Liver (tissue), 3 donors: ENCODE measurements around the gene MYO18B.

Experiments
- ATF3 ChIP-seq: IDR thresholded peaks from 2 replicates; pipeline ENCODE4 v1.6.1; 2016; ENCODE audit warnings: antibody characterized with exemption
- CTCF ChIP-seq: fragments of 150-350 bp; IDR thresholded peaks from 2 replicates; pipeline ENCODE4 v1.5.1; 2017; ENCODE audit warnings: improper control_type of control experiment, low read depth, low read length; ENCODE audit not compliant: missing input control
- EGR1 ChIP-seq, 2 donors: IDR thresholded peaks; 2 replicates each; pipeline ENCODE4 v1.6.1; 2016 to 2018; ENCODE audit warnings: antibody characterized with exemption in 2 of 2, low read depth in 2 of 2
- FOXA1 ChIP-seq: IDR thresholded peaks from 2 replicates; pipeline ENCODE4 v1.6.1; 2016; ENCODE audit warnings: antibody characterized with exemption
- GABPA ChIP-seq, 2 donors: IDR thresholded peaks in 1 of 2; conservative IDR thresholded peaks in 1 of 2; 2 replicates each; pipeline ENCODE4 v1.6.1; 2016; ENCODE audit warnings: antibody characterized with exemption in 2 of 2, mild to moderate bottlenecking in 1 of 2, moderate library complexity in 1 of 2
- JUND ChIP-seq, 2 donors: IDR thresholded peaks; 2 replicates each; pipeline ENCODE4 v1.6.1; 2016; ENCODE audit warnings: antibody characterized with exemption in 2 of 2
- RAD21 ChIP-seq, 2 donors: IDR thresholded peaks; 2 replicates each; pipeline ENCODE4 v1.6.1; 2016; ENCODE audit warnings: antibody characterized with exemption in 2 of 2, mild to moderate bottlenecking in 2 of 2
- REST ChIP-seq: IDR thresholded peaks from 2 replicates; pipeline ENCODE4 v1.6.1; 2016; ENCODE audit warnings: antibody characterized with exemption, mild to moderate bottlenecking
- RXRA ChIP-seq, 2 donors: IDR thresholded peaks; 2 replicates each; pipeline ENCODE4 v1.6.1; 2017 to 2018; ENCODE audit warnings: antibody characterized with exemption in 2 of 2, mild to moderate bottlenecking in 1 of 2
- SP1 ChIP-seq: IDR thresholded peaks from 2 replicates; pipeline ENCODE4 v1.6.1; 2018; ENCODE audit warnings: antibody characterized with exemption, mild to moderate bottlenecking
- TAF1 ChIP-seq: conservative IDR thresholded peaks from 2 replicates; pipeline ENCODE4 v1.6.1; 2016; ENCODE audit warnings: antibody characterized with exemption, mild to moderate bottlenecking
- YY1 ChIP-seq: IDR thresholded peaks from 2 replicates; pipeline ENCODE4 v1.6.1; 2016; ENCODE audit warnings: antibody characterized with exemption, mild to moderate bottlenecking
- TF ChIP-seq, protein P1 (sequence below): IDR thresholded peaks from 2 replicates; pipeline ENCODE4 v1.6.1; 2016; ENCODE audit warnings: antibody characterized with exemption
- TF ChIP-seq, protein P2 (sequence below): IDR thresholded peaks from 2 replicates; pipeline ENCODE4 v1.6.1; 2016; ENCODE audit warnings: antibody characterized with exemption
- donor health status: healthy.
- donor health status: healthy.

- no peak for TF ChIP-seq JUND (IDR thresholded peaks at IDR 0.05)
- no peak for TF ChIP-seq CTCF
- TF ChIP-seq SP1, result no peak
- no peak for TF ChIP-seq REST
- TF ChIP-seq TAF1, result no peak
- TF ChIP-seq, protein P1, sequence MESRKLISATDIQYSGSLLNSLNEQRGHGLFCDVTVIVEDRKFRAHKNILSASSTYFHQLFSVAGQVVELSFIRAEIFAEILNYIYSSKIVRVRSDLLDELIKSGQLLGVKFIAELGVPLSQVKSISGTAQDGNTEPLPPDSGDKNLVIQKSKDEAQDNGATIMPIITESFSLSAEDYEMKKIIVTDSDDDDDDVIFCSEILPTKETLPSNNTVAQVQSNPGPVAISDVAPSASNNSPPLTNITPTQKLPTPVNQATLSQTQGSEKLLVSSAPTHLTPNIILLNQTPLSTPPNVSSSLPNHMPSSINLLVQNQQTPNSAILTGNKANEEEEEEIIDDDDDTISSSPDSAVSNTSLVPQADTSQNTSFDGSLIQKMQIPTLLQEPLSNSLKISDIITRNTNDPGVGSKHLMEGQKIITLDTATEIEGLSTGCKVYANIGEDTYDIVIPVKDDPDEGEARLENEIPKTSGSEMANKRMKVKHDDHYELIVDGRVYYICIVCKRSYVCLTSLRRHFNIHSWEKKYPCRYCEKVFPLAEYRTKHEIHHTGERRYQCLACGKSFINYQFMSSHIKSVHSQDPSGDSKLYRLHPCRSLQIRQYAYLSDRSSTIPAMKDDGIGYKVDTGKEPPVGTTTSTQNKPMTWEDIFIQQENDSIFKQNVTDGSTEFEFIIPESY, result no peak
- no peak for TF ChIP-seq YY1
- TF ChIP-seq, protein P2, sequence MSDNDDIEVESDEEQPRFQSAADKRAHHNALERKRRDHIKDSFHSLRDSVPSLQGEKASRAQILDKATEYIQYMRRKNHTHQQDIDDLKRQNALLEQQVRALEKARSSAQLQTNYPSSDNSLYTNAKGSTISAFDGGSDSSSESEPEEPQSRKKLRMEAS, result no peak
- no peak for TF ChIP-seq GABPA (IDR thresholded peaks at IDR 0.05 in 1 of 2, conservative IDR thresholded peaks at IDR 0.05 in 1 of 2)
- TF ChIP-seq RXRA (IDR thresholded peaks at IDR 0.05), result no peak
- no peak for TF ChIP-seq RAD21 (IDR thresholded peaks at IDR 0.05)
- no peak for TF ChIP-seq ATF3
- no peak for TF ChIP-seq FOXA1
- TF ChIP-seq EGR1 (IDR thresholded peaks at IDR 0.05; ENCODE audit: low read depth in 2 of 2), result no peak
These were observed 289.7 kb downstream of the MYO18B start for GRCh38 chr22:26031641-26032040.
